Effector CD4-positive, alpha-beta T cell (primary cell): Measurements from ENCODE around the gene SLC25A13.
"Not testable (repeated sequence)": the region's sequence is repeated elsewhere in the genome, so short reads cannot be mapped to it uniquely, and the experiment has no call there.

Experiments
- DNase-seq: peaks from one replicate; pipeline ENCODE4 v3.0.0-alpha.2; 2020

The SLC25A13 gene

GRCh38 chr7:96196676-96197075 lies 125.2 kb downstream of the SLC25A13 start:
- no peak for DNase-seq

- DNase-seq: no peak
These were observed 132.6 kb downstream of the SLC25A13 start for GRCh38 chr7:96189129-96189820.

- no peak for DNase-seq
These were observed 133.3 kb downstream of the SLC25A13 start for GRCh38 chr7:96188591-96188991.

GRCh38 chr7:96188174-96188581 lies 133.7 kb downstream of the SLC25A13 start:
- DNase-seq: no peak

- no peak for DNase-seq
These were observed 134.2 kb downstream of the SLC25A13 start for GRCh38 chr7:96187735-96188134.

GRCh38 chr7:96184783-96185182 lies 137.1 kb downstream of the SLC25A13 start:
- no peak for DNase-seq

GRCh38 chr7:96183163-96183670 lies 138.7 kb downstream of the SLC25A13 start:
- DNase-seq: no peak

- DNase-seq: no peak
These were observed 139.3 kb downstream of the SLC25A13 start for GRCh38 chr7:96182424-96183158.

- DNase-seq: no peak
These were observed 140.7 kb downstream of the SLC25A13 start for GRCh38 chr7:96181174-96181573.

- no peak for DNase-seq
These were observed 142.1 kb downstream of the SLC25A13 start for GRCh38 chr7:96179837-96180236.

- no peak for DNase-seq
These were observed 142.6 kb downstream of the SLC25A13 start for GRCh38 chr7:96179341-96179740.

- no peak for DNase-seq
These were observed 143.3 kb downstream of the SLC25A13 start for GRCh38 chr7:96178581-96178980.

- DNase-seq: no peak
These were observed 144.5 kb downstream of the SLC25A13 start for GRCh38 chr7:96177353-96177752.

GRCh38 chr7:96174812-96175211 lies 147.1 kb downstream of the SLC25A13 start:
- no peak for DNase-seq

- no peak for DNase-seq
These were observed 148.1 kb downstream of the SLC25A13 start for GRCh38 chr7:96173781-96174180.

- DNase-seq: no peak
These were observed 152.5 kb downstream of the SLC25A13 start for GRCh38 chr7:96169439-96169838.

- no peak for DNase-seq
These were observed 154.5 kb downstream of the SLC25A13 start for GRCh38 chr7:96167424-96167823.

GRCh38 chr7:96161897-96162296 lies 160.0 kb downstream of the SLC25A13 start:
- no peak for DNase-seq

GRCh38 chr7:96157856-96158255 lies 164.0 kb downstream of the SLC25A13 start:
- DNase-seq: no peak

GRCh38 chr7:96154506-96154905 lies 167.4 kb downstream of the SLC25A13 start:
- not testable (repeated sequence) for DNase-seq

- DNase-seq: no peak
These were observed 169.2 kb downstream of the SLC25A13 start for GRCh38 chr7:96152706-96153105.

GRCh38 chr7:96151889-96152288 lies 170.0 kb downstream of the SLC25A13 start:
- no peak for DNase-seq

- no peak for DNase-seq
These were observed 177.7 kb downstream of the SLC25A13 start for GRCh38 chr7:96144260-96144526.

GRCh38 chr7:96143495-96144259 lies 178.2 kb downstream of the SLC25A13 start:
- DNase-seq: no peak
